CD4-positive, alpha-beta T cell treated with Interleukin-6 at 100 ng/mL for 8 hours (primary cell): ENCODE data around the gene DDX39A.
"Not testable (repeated sequence)": the region's sequence is repeated elsewhere in the genome, so short reads cannot be mapped to it uniquely, and the experiment has no call there.

Experiments
- DNase-seq: peaks from one replicate; pipeline ENCODE4 v3.0.0-alpha.2; 2020; ENCODE audit warnings: mixed read lengths, low spot score

The DDX39A gene

GRCh38 chr19:14419106-14419813 lies at the start of gene DDX39A:
Gene DDX39A (minus strand): TSS chr19:14419341. CDS start chr19:14413220, 6,121 bp downstream.
- peak; percentile 99 for DNase-seq

GRCh38 chr19:14467816-14468215 lies 48.7 kb upstream of the DDX39A start:
- DNase-seq: no peak

- DNase-seq: no peak
These were observed 48.2 kb upstream of the DDX39A start for GRCh38 chr19:14467391-14467790.

- no peak for DNase-seq
These were observed 44.6 kb upstream of the DDX39A start for GRCh38 chr19:14463747-14464146.

GRCh38 chr19:14462401-14462800 lies 43.3 kb upstream of the DDX39A start:
- not testable (repeated sequence) for DNase-seq

- DNase-seq: no peak
These were observed 41.8 kb upstream of the DDX39A start for GRCh38 chr19:14460935-14461334.

- no peak for DNase-seq
These were observed 40.6 kb upstream of the DDX39A start for GRCh38 chr19:14459703-14460102.

- DNase-seq: not testable (repeated sequence)
These were observed 33.2 kb upstream of the DDX39A start for GRCh38 chr19:14452303-14452702.

GRCh38 chr19:14450876-14451275 lies 31.7 kb upstream of the DDX39A start:
- DNase-seq: no peak

- DNase-seq: no peak
These were observed 31.2 kb upstream of the DDX39A start for GRCh38 chr19:14450168-14450874.

GRCh38 chr19:14449321-14449720 lies 30.2 kb upstream of the DDX39A start:
- no peak for DNase-seq

GRCh38 chr19:14446336-14447036 lies 27.3 kb upstream of the DDX39A start:
- DNase-seq: no peak

GRCh38 chr19:14443632-14444216 lies 24.6 kb upstream of the DDX39A start:
- no peak for DNase-seq

- DNase-seq: no peak
These were observed 23.9 kb upstream of the DDX39A start for GRCh38 chr19:14442891-14443631.

- DNase-seq: no peak
These were observed 22.1 kb upstream of the DDX39A start for GRCh38 chr19:14441041-14441938.

GRCh38 chr19:14440049-14440448 lies 20.9 kb upstream of the DDX39A start:
- DNase-seq: peak; percentile 82

GRCh38 chr19:14439014-14439413 lies 19.9 kb upstream of the DDX39A start:
- no peak for DNase-seq

GRCh38 chr19:14437578-14438140 lies 18.5 kb upstream of the DDX39A start:
- no peak for DNase-seq

GRCh38 chr19:14435320-14436050 lies 16.3 kb upstream of the DDX39A start:
- DNase-seq: no peak
